GM10248 (cell line): ENCODE data around the gene LIPE.

ENCODE experiments used
- CTCF ChIA-PET: fragments of 300-600 bp; sonication (Branson Sonifier 250); formaldehyde crosslinking; extraction: SDS; loops from one replicate; lab custom pipeline; 2021; ENCODE audit warnings: antibody characterized with exemption; lab: Yijun Ruan, JAX
- POLR2A ChIA-PET: fragments of 350-650 bp; sonication (Branson Sonifier 250); formaldehyde crosslinking; extraction: SDS; loops from one replicate; lab custom pipeline; 2020; ENCODE audit warnings: antibody characterized with exemption; lab: Yijun Ruan, JAX
- DNase-seq: peaks from one replicate; pipeline ENCODE4 v3.0.0; 2012; ENCODE audit errors: extremely low spot score
- TF ChIP-seq, protein P1 (sequence below): IDR thresholded peaks from 2 replicates; pipeline ENCODE4 v1.5.1; 2012; ENCODE audit warnings: mild to moderate bottlenecking, low read depth; ENCODE audit errors: extremely low read depth, missing control alignments, control extremely low read depth

Gene LIPE, protein sequence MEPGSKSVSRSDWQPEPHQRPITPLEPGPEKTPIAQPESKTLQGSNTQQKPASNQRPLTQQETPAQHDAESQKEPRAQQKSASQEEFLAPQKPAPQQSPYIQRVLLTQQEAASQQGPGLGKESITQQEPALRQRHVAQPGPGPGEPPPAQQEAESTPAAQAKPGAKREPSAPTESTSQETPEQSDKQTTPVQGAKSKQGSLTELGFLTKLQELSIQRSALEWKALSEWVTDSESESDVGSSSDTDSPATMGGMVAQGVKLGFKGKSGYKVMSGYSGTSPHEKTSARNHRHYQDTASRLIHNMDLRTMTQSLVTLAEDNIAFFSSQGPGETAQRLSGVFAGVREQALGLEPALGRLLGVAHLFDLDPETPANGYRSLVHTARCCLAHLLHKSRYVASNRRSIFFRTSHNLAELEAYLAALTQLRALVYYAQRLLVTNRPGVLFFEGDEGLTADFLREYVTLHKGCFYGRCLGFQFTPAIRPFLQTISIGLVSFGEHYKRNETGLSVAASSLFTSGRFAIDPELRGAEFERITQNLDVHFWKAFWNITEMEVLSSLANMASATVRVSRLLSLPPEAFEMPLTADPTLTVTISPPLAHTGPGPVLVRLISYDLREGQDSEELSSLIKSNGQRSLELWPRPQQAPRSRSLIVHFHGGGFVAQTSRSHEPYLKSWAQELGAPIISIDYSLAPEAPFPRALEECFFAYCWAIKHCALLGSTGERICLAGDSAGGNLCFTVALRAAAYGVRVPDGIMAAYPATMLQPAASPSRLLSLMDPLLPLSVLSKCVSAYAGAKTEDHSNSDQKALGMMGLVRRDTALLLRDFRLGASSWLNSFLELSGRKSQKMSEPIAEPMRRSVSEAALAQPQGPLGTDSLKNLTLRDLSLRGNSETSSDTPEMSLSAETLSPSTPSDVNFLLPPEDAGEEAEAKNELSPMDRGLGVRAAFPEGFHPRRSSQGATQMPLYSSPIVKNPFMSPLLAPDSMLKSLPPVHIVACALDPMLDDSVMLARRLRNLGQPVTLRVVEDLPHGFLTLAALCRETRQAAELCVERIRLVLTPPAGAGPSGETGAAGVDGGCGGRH

GRCh38 chr19:42427313-42427712 lies at the start of gene LIPE:
Gene LIPE (minus strand): TSS chr19:42427388. CDS start chr19:42427149, 239 bp downstream.
- DNase-seq = no peak
- TF ChIP-seq, protein P1, sequence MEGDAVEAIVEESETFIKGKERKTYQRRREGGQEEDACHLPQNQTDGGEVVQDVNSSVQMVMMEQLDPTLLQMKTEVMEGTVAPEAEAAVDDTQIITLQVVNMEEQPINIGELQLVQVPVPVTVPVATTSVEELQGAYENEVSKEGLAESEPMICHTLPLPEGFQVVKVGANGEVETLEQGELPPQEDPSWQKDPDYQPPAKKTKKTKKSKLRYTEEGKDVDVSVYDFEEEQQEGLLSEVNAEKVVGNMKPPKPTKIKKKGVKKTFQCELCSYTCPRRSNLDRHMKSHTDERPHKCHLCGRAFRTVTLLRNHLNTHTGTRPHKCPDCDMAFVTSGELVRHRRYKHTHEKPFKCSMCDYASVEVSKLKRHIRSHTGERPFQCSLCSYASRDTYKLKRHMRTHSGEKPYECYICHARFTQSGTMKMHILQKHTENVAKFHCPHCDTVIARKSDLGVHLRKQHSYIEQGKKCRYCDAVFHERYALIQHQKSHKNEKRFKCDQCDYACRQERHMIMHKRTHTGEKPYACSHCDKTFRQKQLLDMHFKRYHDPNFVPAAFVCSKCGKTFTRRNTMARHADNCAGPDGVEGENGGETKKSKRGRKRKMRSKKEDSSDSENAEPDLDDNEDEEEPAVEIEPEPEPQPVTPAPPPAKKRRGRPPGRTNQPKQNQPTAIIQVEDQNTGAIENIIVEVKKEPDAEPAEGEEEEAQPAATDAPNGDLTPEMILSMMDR = no peak
- POLR2A ChIA-PET = no interaction called here
- CTCF ChIA-PET = interaction anchor here (2.2 to 8.1 kb wide), 2 partner anchors 11 to 14 kb away, joined by 20 to 55 read pairs; no protein-coding TSS in a partner anchor

DNA sequence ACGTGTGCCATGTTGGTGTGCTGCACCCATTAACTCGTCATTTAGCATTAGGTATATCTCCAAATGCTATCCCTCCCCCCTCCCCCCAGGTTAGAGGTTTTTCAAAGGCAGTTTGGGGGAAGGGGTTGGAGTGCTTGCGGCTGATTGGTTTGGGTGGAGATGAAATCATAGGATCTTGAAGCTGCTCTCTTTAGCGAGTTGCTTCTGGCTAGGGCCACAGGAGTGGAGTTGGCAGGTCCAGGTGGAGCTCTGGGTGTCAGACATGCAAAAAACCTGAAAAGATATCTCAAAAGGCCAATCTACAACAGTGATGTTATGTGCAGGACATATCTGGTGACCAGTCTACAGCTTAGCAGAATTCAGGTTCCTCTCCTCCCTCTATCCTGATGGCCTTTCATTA lies 48.2 kb upstream of the LIPE start:
- DNase-seq = no peak
- POLR2A ChIA-PET = no interaction called here
- TF ChIP-seq, protein P1 = no peak
- CTCF ChIA-PET = interaction anchor here (1.0 to 10.5 kb wide), 7 partner anchors 9 to 121 kb away, joined by 3 to 97 read pairs (median 3); partner anchors contain the start of gene CEACAM1

DNA sequence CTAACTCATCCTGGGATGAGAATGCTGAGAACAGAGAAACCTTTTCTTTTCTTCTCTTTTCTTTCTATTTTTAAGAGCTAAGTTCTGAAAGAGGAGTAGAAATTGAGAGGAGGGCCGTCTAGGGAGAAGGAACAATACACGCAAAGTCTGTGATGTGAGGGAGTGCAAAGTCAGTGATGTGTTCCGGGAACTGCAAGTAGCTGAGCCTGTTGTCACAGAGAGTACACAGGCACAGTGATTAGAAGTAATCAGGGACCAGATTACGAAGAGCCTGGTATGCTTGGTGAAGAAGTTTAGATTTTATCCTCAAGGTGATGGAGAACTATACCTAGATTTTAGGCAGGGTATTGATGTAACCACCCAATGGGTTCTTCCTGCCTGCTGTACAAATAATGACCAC lies 47.6 kb upstream of the LIPE start:
- DNase-seq = no peak
- TF ChIP-seq, protein P1 = no peak
- ChIA-PET POLR2A (no interaction called here), CTCF (interaction anchor here (0.9 to 10.5 kb wide), 9 partner anchors 9 to 62 kb away, joined by 3 to 97 read pairs (median 3); partner anchors contain the start of gene CEACAM1)

- CTCF ChIA-PET = interaction anchor here (1.1 to 10.5 kb wide), 7 partner anchors 11 to 56 kb away, joined by 3 to 97 read pairs (median 4); partner anchors contain the start of gene CEACAM1
- TF ChIP-seq, protein P1 = no peak
- POLR2A ChIA-PET = no interaction called here
- DNase-seq = no peak
Measured at GRCh38 chr19:42473686-42474085, 46.5 kb upstream of the LIPE start.

GRCh38 chr19:42472402-42473147 lies 45.4 kb upstream of the LIPE start:
- no peak for DNase-seq
- TF ChIP-seq, protein P1 = no peak
- ChIA-PET POLR2A (no interaction called here), CTCF (interaction anchor here (1.0 to 10.5 kb wide), 9 partner anchors 10 to 57 kb away, joined by 3 to 97 read pairs (median 4); partner anchors contain the start of gene CEACAM1)
